PC-9 (cell line): Measurements from ENCODE around the gene AGBL4. TPM values are rescaled to one million over a fixed set of nuclear protein-coding genes. Genes with fewer than 3 reads are reported as not detected.

Experiments
- BruUV-seq: library from RNA; stranded (reverse); fragments of 400-500 nt; replicated peaks from 2 replicates; lab custom pipeline; 2021; lab: Mats Ljungman, UMichigan
- CTCF ChIA-PET: fragments of 300-600 bp; sonication (Branson Sonifier 250); formaldehyde crosslinking; loops from one replicate; lab custom pipeline; 2022; ENCODE audit warnings: antibody characterized with exemption; lab: Charles Lee
- POLR2A ChIA-PET: fragments of 300-600 bp; sonication (Branson Sonifier 250); formaldehyde crosslinking; loops from one replicate; lab custom pipeline; 2022; ENCODE audit warnings: antibody characterized with exemption; ENCODE audit not compliant: unreplicated experiment; lab: Charles Lee
- DNase-seq, 2 experiments: peaks; one replicate each; pipeline versions ENCODE4 v3.0.0 to v3.0.0-alpha.2; 2015 to 2022; ENCODE audit warnings: mixed read lengths in 1 of 2
- H2AFZ ChIP-seq: fragments of 200-600 bp; sonication (generic); 2 replicates; pipeline ENCODE4 v1.8.1; 2017; ENCODE audit warnings: antibody characterized with exemption
- H3F3A ChIP-seq: fragments of 200-600 bp; sonication (generic); 2 replicates; pipeline ENCODE4 v1.8.1; 2017; ENCODE audit warnings: antibody characterized with exemption, mild to moderate bottlenecking, low read depth; ENCODE audit not compliant: insufficient read depth
- H3K27ac ChIP-seq: fragments of 200-600 bp; sonication (generic); 2 replicates; pipeline ENCODE4 v1.6.1; 2016; ENCODE audit warnings: mixed run types
- H3K27me3 ChIP-seq: fragments of 200-600 bp; sonication (generic); 2 replicates; pipeline ENCODE4 v1.6.1; 2016; ENCODE audit warnings: low read depth, mixed run types; ENCODE audit not compliant: insufficient read depth
- H3K36me3 ChIP-seq: fragments of 200-600 bp; sonication (generic); 2 replicates; pipeline ENCODE4 v1.6.1; 2016; ENCODE audit warnings: low read depth, mixed run types
- H3K4me1 ChIP-seq: fragments of 200-600 bp; sonication (generic); replicated peaks from 2 replicates; pipeline ENCODE4 v1.6.1; 2016; ENCODE audit warnings: mixed run types; ENCODE audit not compliant: insufficient read depth
- H3K4me2 ChIP-seq: fragments of 200-600 bp; sonication (generic); 2 replicates; pipeline ENCODE4 v1.6.1; 2017; ENCODE audit warnings: mixed run types
- H3K4me3 ChIP-seq: fragments of 200-600 bp; sonication (generic); 2 replicates; pipeline ENCODE4 v1.6.1; 2016; ENCODE audit warnings: mixed run types
- H3K79me2 ChIP-seq: fragments of 200-600 bp; sonication (generic); 2 replicates; pipeline ENCODE4 v1.6.1; 2017; ENCODE audit warnings: low read depth, mixed run types
- H3K9me2 ChIP-seq: fragments of 200-600 bp; sonication (generic); 2 replicates; pipeline ENCODE4 v1.8.1; 2017; ENCODE audit warnings: mild to moderate bottlenecking; ENCODE audit not compliant: insufficient read depth
- H3K9me3 ChIP-seq: fragments of 200-600 bp; sonication (generic); 2 replicates; pipeline ENCODE4 v1.8.1; 2016; ENCODE audit warnings: low read depth; ENCODE audit not compliant: insufficient read depth
- H4K20me1 ChIP-seq: fragments of 200-600 bp; sonication (generic); 2 replicates; pipeline ENCODE4 v1.8.1; 2017; ENCODE audit not compliant: insufficient read depth
- EZH2 ChIP-seq: fragments of 200-600 bp; sonication (generic); IDR thresholded peaks from 2 replicates; pipeline ENCODE4 v1.8.0; 2017; ENCODE audit warnings: antibody characterized with exemption, low read depth
- intact Hi-C: fragments of 100-400 bp; cut with micrococcal nuclease; formaldehyde crosslinking; loops from one replicate; pipeline ENCODE4 v1.10.0; 2022; ENCODE audit not compliant: unreplicated experiment
- total RNA-seq: library from RNA; stranded (reverse); gene quantifications from 2 replicates; pipeline ENCODE4 v1.2.3, GENCODE V29; 2021
- TF ChIP-seq, protein P1 (sequence below): fragments of 200-600 bp; sonication (generic); conservative IDR thresholded peaks from 2 replicates; pipeline ENCODE4 v1.6.1; 2017; ENCODE audit warnings: mixed run types, antibody characterized with exemption, mild to moderate bottlenecking, moderate library complexity

AGBL4 gene
- total RNA-seq, 1 experiment from 2014 or later, result not detected

DNA sequence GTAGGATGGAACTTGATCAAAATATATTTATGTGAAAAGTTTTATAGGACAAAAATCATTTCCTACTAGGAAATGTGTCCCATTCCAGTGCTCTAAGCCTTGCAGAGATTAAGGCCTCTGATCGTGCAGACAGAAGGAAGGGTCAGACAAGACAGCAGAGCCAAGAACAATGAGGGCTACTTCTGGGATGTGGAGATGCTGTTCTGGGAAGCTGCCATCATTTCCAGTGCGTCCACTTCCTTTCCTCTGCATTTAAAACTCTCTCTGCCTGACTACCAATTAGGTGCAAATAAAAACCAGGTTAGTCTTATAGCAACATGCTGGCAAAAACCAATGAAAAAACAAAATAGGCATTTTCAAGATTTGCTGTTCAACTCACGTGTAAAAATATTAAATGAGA, 1283.1 kb downstream of the AGBL4 start:
- no peaks in the 10 kb centered on the region for H4K20me1 ChIP-seq
- ChIA-PET POLR2A (no interaction called here), CTCF (no interaction called here)
- H3K4me3 ChIP-seq, result no peak overlapping the region
- no peak for DNase-seq
- no peak overlapping the region for H3K27ac ChIP-seq
- no peaks in the 10 kb centered on the region for H3K4me1 ChIP-seq
- H3K4me2 ChIP-seq, result no peak overlapping the region
- peaks cover 51% of the 10 kb centered on the region for H3K27me3 ChIP-seq
- BruUV-seq, result no TSS peak
- intact Hi-C loops, result no loop called here
- no peaks in the 10 kb centered on the region for H3K36me3 ChIP-seq
- TF ChIP-seq, protein P1, sequence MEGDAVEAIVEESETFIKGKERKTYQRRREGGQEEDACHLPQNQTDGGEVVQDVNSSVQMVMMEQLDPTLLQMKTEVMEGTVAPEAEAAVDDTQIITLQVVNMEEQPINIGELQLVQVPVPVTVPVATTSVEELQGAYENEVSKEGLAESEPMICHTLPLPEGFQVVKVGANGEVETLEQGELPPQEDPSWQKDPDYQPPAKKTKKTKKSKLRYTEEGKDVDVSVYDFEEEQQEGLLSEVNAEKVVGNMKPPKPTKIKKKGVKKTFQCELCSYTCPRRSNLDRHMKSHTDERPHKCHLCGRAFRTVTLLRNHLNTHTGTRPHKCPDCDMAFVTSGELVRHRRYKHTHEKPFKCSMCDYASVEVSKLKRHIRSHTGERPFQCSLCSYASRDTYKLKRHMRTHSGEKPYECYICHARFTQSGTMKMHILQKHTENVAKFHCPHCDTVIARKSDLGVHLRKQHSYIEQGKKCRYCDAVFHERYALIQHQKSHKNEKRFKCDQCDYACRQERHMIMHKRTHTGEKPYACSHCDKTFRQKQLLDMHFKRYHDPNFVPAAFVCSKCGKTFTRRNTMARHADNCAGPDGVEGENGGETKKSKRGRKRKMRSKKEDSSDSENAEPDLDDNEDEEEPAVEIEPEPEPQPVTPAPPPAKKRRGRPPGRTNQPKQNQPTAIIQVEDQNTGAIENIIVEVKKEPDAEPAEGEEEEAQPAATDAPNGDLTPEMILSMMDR, result no peak
- TF ChIP-seq EZH2, result no peak
- no peak overlapping the region for H2AFZ ChIP-seq
- H3K9me2 ChIP-seq, result no peaks in the 10 kb centered on the region
- no peaks in the 10 kb centered on the region for H3K9me3 ChIP-seq
- no peaks in the 10 kb centered on the region for H3F3A ChIP-seq
- no peaks in the 10 kb centered on the region for H3K79me2 ChIP-seq

DNA sequence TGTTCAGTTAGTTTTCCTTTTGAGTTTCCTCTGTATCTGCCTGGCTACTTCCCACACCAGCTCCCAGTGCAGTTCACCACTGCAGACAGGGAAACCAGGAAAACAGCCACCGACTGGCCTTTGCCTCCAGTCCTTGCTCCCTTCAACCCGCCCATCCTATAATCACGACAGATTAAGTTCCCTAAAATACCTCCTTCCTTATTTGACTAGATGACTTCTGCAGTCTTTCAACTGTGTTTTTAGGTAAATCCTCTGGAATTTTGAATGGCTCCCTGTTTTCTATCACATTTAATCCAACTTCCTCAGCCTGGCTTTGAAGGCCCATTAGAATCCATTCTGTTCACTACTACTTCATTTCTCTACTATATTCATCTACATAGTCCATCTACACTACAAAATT, 1284.7 kb downstream of the AGBL4 start:
- DNase-seq, result no peak
- Histone ChIP-seq H3K9me2 (no peaks in the 10 kb centered on the region), H3K4me2 (no peak overlapping the region), H3K79me2 (no peaks in the 10 kb centered on the region), H3K4me3 (no peak overlapping the region), H4K20me1 (no peaks in the 10 kb centered on the region), H3K4me1 (no peaks in the 10 kb centered on the region), H3K27me3 (peaks cover 64% of the 10 kb centered on the region), H3K36me3 (no peaks in the 10 kb centered on the region), H3F3A (no peaks in the 10 kb centered on the region), H2AFZ (no peak overlapping the region), H3K27ac (no peak overlapping the region), H3K9me3 (no peaks in the 10 kb centered on the region)
- intact Hi-C loops, result no loop called here
- POLR2A ChIA-PET, result no interaction called here
- CTCF ChIA-PET, result no interaction called here
- TF ChIP-seq, protein P1, result no peak
- no peak for TF ChIP-seq EZH2
- BruUV-seq, result no TSS peak

DNA sequence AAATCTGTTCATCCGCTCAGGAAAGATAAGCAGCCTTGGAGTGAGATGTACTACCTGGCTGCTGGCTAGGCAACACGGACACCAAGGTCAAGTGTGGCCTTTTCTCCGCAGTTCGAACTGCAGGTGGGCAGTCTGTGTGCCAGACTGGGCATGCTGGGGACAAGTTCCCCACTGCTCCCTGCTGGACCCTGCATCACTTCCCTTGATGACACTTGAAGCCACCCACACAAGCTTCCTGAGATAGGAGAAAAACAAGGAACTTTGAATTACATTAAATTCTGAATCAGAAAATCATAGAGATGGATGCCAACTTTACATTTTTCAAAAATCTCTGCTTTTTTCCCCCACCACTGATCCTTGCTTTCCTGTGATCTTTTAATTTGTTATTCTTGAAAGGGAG, 1285.4 kb downstream of the AGBL4 start:
- Histone ChIP-seq H3F3A (no peaks in the 10 kb centered on the region), H3K27ac (no peak overlapping the region), H3K4me2 (no peak overlapping the region), H3K79me2 (no peaks in the 10 kb centered on the region), H4K20me1 (no peaks in the 10 kb centered on the region), H3K36me3 (no peaks in the 10 kb centered on the region), H3K9me2 (no peaks in the 10 kb centered on the region), H3K27me3 (peaks cover 68% of the 10 kb centered on the region), H3K9me3 (no peaks in the 10 kb centered on the region), H3K4me1 (no peaks in the 10 kb centered on the region), H2AFZ (no peak overlapping the region), H3K4me3 (no peak overlapping the region)
- ChIA-PET CTCF (no interaction called here), POLR2A (no interaction called here)
- DNase-seq, result no peak
- intact Hi-C loops, result no loop called here
- TF ChIP-seq, protein P1, result no peak
- no peak for TF ChIP-seq EZH2
- no TSS peak for BruUV-seq
